Measurements from ENCODE around the gene POLG2.

- TF ChIP-seq CTCF (IDR thresholded peaks at IDR 0.05 in 2 of 3, conservative IDR thresholded peaks at IDR 0.05 in 1 of 3; ENCODE audit: insufficient read depth in 2 of 3, low read depth in 1 of 3, low read length in 3 of 3) = no peak
- TF ChIP-seq TEAD4 (IDR thresholded peaks at IDR 0.05; ENCODE audit: low read length) = no peak
- TF ChIP-seq TEAD4 (CRISPR knock-in tag; IDR thresholded peaks at IDR 0.05; ENCODE audit: borderline replicate concordance) = no peak
- TF ChIP-seq ZBTB7A (IDR thresholded peaks at IDR 0.05; ENCODE audit: borderline replicate concordance, control insufficient read depth, low read depth, low read length) = no peak
Observed at GRCh38 chr17:64442541-64442971, 54.3 kb downstream of the POLG2 start.
